Measurements from ENCODE around the gene PEX11B.
"Not testable (repeated sequence)": the region's sequence is repeated elsewhere in the genome, so short reads cannot be mapped to it uniquely, and the experiment has no call there.

Gene PEX11B

DNA sequence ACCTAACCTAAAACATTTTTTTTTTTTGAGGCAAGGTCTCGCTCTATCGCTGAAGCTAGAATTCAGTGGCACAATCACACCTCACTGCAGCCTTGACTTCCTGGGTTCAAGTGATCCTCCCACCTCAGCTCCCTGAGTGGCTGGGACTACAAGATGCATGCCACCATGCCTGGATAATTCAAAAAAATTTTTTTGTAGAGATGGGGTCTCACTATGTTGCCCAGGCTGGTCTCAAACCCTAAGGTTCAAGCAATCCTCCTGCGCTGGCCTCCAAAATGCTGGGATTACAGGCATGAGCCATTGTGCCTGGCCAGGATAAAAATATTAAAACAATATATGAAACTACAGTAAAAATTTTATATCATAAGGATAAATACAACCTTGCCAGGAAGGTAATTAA lies 34.4 kb upstream of the PEX11B start:
- DNase-seq (ENCODE audit: low read depth, low spot score), result no peak

DNA sequence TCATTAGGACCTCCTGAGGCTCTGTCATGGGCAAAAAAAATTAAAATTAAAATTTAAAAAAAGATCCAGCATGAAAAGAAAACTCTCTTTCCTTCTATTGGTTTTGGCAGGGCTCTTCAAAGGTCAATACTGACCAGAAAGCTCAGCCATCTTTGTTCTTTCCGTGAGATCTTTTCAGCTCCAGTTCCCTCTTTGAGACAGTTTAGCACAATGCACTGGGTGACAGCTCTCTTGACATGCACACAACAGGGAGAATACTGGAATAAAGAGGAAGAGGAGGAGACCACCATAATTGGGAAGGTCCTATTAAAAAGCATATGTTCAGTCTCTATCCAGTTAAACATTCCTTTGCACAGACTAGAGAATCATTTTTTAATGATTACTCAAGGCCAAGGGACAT lies 33.0 kb upstream of the PEX11B start:
- DNase-seq (ENCODE audit: low read depth, low spot score), result no peak

DNA sequence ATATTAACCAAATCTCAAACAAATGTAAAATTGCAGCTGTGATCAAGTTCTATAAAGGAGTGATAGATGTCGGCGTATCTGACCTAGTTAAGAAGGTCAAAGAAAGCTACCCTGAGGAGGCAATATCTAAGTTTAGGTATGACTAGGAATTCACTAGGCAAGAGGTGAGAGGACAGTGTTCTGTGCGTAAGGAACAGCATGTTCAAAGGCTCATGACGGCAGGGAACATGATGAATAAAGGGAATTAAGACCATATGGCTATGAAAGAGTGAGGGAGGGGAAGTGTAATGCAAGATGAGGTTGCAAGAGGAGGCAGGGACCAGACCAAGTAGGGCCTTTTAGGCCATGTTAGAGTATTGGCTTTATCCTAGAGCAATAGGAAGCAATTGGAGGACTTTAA lies 30.7 kb upstream of the PEX11B start:
- no peak for DNase-seq (ENCODE audit: low read depth, low spot score)

DNA sequence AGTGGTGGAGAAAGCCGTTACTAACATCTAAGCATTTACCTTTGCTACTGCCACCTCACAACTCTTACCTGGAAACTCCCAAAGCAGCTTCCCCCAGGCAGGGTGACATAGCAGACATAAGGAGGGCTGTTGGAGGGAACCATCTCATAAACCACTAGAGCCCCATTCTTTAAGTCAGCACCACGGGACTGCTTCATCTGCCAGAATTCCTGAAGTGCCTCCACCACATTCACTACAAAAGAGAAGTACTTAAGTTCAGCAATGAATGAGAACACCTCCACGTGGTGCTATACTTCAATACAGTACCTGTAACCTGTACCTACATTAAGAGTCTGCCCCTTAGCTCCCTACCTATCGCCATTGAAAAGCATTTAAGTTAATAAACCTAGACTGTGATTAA lies 29.0 kb upstream of the PEX11B start:
- DNase-seq (ENCODE audit: low read depth, low spot score), result no peak

DNA sequence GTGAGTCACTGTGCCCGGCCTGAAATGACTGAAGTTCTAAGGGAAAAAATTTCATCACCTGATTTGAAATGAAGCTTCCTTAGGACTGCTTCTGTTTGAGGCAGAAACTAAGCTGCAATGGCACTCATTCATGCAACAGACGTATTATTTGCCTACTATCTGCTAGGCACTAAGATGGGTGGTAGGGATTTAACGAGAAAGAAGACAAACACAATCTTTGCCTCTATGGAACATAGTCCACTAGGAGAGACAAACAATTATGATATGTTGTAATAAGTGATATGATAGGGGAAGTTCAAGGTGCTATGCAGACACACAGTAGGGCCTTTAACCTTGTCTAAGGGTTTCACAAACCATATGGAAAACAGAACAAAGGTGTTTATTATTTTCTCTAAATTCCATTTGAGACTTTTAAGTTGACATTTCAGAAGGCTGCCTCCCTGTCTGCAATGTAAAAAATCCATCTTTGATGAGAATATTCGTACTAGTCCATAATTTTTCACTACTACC lies 28.0 kb upstream of the PEX11B start:
- DNase-seq (ENCODE audit: low read depth, low spot score), result no peak

DNA sequence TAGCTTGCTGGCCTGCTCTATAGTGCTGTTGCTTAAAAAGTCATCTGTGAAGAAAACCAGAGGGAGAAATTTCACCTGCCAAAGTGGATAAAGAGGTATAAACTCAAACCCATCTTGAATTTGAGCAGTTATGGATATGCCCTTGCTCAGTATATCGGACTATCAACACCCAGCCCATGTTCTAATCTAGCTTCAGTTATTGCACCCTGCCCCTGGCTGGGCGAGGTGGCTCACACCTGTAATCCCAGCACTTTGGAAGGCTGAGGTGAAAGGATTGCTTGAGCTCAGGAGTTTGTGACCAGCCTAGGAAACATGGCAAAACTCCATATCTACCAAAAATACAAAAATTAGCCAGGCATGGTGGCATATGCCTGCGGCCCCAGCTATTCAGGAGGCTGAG lies 26.0 kb upstream of the PEX11B start:
- no peak for DNase-seq (ENCODE audit: low read depth, low spot score)

DNA sequence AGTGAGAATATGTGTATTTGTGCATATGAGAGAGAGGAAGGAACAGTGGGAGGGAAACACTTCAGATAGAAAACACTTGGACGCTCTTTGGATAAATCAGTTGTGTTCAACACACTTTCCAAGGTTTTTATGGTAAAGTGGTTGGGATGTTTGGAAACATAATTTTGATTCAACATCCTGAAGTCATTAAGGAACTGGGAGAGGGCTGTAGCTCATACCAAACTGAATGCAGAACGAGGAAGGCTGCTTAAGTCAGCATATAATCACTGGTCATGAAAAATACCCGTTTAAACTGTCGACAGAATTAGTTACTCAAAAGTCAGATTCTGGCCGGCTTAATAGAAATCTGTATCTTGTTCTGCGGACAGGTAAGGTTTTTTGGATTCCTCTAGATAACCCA lies 24.4 kb upstream of the PEX11B start:
- no peak for DNase-seq (ENCODE audit: low read depth, low spot score)

DNA sequence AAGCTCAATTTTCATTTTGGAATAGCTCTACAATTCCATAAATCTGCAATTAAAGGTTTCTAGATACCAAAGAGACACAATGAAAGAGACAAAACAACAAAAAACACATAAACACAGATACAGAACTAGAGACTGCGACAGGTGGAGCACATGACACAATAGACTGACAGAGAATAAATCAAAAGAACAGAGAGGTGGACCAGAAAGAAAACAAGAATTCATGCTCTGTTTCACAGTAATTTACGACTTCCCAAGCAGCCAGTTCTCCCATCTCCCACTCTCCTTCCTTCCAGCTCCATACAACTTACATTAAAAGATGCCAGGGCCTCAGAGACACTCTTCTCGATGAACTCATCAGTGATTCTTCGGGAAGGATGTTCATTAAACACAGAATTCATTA lies 23.9 kb upstream of the PEX11B start:
- no peak for DNase-seq (ENCODE audit: low read depth, low spot score)

DNA sequence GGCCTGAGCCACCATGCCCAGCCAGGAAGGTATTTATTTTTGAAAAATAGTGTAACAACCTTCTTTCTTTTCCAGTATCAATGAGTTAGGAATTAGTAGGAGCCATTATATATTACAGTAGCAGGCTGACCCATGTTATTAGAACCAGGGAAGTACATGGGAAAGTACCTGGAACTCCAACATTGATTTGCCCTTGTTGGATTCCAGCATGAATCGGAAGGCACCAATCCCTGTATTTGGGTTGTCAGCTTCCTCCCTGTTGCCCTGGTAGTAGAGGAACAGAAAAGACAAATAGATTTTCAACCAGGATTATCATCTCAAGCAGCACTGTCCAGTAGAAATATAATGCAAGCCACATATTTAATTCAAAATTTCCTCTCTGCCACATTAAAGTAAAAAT lies 18.9 kb upstream of the PEX11B start:
- no peak for DNase-seq (ENCODE audit: low read depth, low spot score)

DNA sequence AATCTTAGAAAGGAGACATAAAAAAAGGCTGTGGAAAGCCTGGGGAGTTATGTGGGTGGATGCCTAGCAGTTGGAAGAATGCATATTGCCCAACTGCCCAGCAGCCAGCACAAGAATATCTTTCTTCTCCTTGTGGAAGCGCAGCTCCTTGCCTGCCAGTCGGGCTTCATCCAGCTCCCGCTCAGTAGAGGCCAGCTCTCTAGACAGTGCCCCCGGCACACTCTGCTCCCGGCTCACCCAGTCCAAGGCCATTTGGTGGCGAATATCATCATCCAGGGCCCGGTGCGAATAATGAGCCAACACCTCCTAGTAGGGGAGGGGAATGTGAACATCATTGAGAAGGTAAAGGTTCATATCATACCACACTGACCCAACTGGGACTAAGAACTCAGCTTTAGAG lies 17.7 kb upstream of the PEX11B start:
- DNase-seq (ENCODE audit: low read depth, low spot score), result no peak

DNA sequence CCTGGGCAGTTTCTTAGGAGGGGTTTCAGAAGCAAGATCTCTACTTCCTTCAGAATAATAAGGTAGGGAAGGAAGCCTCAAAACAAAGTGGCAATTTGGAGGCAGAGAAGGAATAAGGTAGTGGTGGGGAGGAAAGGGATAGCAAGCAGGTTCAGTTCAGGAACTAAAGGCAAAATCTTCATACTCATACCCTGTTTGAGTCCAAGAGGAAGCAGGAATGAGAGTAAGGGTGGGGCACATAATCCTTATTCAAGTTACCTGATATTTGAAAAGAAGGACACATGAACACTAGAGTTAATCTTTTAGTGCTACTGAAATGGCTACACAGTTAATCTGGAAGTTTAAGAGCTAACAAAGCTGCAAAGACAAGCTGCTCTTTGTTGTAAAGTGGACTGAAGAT lies 17.2 kb upstream of the PEX11B start:
- DNase-seq (ENCODE audit: low read depth, low spot score), result no peak

DNA sequence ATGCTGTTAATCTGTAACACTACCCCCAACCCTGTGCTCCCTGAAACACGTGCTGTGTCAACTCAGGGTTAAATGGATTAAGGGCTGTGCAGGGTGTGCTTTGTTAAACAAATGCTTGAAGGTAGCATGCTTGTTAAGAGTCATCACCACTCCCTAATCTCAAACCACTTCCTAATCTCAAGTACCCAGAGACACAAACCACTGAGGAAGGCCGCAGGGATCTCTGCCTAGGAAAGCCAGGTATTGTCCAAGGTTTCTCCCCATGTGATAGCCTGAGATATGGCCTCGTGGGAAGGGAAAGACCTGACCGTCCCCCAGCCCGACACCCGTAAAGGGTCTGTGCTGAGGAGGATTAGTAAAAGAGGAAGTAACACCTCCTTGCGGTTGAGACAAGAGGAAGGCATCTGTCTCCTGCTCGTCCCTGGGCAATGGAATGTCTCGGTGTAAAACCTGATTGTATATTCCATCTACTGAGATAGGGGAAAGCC lies 14.0 kb upstream of the PEX11B start:
- not testable (repeated sequence) for DNase-seq (ENCODE audit: low read depth, low spot score)

DNA sequence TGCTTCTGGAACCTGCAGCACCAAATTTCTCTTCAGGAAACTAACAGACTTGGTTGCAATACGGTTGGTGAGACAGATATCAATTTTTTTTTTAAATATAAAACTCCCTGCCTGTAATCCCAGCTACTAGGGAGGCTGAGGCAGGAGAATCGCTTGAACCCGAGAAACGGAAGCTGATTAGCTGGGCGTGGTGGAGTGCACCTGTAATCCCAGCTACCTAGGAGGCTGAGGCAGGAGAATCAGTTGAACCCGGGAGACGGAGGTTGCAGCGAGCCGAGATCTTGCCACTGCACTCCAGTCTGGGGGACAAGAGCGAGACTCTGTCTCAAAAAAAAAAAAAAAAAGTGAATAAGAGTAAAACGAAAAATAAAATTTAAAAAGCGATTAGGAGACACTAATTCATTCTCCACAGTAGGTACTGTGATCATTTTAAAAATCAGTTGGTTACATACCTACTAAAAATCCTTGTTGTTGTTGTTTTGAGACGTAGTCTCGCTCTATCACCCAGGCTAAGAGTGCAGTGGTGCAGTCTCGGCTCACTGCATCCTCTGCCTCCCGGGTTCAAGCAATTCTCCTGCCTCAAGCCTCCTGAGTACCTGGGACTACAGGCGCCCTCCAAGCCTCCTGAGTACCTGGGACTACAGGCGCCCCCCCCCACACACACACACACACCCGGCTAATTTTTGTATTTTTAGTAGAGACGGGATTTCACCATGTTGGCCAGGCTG lies 9.6 kb upstream of the PEX11B start:
- DNase-seq (ENCODE audit: low read depth, low spot score), result no peak

DNA sequence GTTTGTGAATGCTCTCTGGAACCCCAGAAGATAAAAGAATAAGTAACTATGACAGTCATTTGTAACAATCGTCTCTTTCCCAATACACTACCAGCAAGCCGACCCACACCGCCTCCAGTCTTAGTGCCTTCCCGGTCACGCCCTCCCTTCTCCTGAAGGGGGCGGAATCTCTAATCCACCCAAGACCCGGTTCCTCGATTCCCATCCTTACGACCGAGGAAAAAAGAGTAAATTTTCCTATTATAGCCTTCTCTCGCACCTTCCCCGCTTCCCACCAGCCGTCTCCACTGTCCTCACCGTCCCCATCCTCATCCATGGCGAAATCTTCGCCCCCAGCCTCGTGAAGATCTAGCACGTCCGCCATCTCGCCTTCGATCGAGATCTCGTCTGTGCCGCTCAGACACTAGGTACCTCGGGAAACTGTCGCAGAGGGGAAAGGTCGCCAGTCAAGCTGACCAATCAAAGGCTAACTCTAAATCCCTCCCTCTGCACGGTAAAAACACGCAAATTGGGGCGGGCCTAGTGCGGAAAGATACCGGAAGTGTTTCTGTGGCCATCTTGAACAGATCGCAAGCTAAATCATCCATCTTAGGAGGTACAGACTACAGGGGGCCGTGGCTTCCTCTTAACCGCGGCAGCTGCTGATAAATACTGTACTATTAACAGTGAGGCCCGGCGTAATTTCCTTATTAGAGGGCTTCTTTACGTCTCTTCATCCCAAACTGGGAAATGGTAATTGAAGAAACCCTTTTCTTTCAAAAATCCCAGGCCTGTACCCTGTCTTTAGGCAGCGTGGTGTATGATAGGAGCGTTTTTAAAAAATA lies 8.8 kb upstream of the PEX11B start, which contains the start of gene RBM8A:
Gene RBM8A, minus strand, starts transcription at position 422 of the 824 bp plus-strand sequence. Its CDS starts 58 bp downstream, at position 364.
- DNase-seq (ENCODE audit: low read depth, low spot score), result peak; percentile 82

DNA sequence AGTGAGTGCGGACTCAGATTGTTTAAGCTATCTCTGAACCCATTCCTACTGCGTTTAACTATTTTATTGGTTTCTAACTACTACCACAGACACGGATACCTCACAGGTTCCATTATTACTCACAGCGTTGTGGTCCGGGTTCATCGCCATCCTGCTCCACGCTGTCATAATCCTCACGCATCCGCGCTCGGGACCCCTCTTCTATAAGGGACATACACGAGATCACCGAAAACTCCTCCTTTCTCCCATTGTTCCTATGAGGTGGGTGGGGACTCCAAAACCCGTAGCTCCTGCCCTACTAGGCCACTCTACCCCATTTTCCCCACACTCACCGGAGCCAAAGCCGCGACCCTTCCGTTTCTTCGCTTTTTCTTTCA lies 8.2 kb upstream of the PEX11B start:
- DNase-seq (ENCODE audit: low read depth, low spot score), result peak; percentile 14

DNA sequence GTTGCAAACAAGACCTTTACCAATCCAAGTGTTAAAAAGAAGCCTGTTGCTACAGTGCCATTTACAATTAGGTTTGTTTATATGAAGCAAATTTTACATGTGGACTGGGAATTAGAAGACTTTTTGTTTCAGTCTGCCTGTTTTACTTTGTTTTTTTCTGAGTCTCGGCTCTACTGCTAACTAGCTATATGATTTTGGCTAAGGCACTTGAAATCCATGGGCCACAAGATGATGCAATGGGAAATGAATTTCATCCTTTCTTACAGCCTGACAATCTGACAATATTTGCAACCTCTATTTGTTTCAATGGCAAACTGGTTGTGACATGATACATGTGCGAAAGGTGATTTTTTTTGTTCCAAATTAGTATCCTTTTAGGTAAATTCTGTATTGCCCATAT lies 3.7 kb upstream of the PEX11B start:
- DNase-seq (ENCODE audit: low read depth, low spot score), result no peak

DNA sequence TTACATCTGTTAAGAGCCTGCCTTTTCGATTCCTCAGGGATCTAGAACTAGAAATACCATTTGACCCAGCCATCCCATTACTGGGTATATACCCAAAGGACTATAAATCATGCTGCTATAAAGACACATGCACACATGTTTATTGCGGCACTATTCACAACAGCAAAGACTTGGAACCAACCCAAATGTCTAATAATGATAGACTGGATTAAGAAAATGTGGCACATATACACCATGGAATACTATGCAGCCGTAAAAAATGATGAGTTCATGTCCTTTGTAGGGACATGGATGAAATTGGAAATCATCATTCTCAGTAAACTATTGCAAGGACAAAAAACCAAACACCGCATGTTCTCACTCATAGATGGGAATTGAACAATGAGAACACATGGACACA lies 1.8 kb upstream of the PEX11B start:
- not testable (repeated sequence) for DNase-seq (ENCODE audit: low read depth, low spot score)

DNA sequence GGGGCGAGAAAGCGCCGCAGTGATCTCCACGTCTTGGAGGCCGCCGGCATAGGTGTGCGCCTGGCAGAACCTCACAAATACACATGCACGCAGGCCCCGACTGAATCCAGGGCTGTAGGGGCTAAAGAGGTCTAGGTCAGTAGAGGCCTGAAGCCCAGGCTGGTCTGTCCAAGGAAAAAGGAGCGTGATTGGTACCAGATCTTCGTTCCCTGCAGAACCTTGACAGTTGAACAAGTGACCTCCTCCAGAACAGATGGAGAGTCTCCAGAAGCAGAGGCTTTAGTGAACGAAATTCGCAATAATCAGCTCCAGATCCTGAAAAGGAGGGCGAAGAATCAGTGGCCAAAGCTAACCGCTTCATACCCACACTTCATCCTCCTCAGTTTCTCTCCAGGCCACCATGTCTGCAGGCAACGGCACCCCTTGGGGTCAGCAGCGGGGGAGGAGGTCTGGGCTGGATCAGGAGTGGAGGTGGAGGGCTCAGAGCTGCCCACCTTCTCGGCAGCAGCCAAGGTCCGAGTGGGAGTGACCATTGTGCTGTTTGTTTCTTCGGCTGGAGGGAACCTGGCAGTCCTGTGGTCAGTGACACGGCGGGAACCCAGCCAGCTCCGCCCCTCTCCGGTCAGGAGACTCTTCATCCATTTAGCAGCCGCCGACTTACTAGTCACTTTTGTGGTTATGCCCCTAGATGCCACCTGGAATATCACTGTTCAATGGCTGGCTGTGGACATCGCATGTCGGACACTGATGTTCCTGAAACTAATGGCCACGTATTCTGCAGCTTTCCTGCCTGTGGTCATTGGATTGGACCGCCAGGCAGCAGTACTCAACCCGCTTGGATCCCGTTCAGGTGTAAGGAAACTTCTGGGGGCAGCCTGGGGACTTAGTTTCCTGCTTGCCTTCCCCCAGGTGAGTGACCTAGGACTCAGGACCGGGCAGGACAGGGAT lies 749 bp upstream of the PEX11B start:
- no peak for DNase-seq (ENCODE audit: low read depth, low spot score)

DNA sequence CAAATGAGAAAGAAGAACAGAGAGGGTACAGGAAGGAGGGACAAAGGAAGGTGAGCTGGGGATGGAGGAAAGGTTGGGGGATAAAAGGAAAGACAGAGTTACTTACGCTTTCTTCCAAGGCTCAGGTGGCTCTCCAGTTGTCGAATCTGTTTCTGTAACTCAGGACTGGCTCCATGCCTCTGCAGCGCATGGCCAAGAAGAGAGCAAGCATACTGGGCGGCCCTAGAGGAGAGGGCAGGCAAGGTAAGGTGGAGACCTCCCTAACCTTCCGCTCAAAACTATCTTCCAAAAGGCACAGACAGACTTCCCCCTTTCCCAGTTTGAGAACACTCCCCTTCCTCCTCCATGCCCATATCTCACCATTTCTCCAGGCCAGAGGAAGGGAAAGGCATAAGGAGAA lies 922 bp downstream of the PEX11B start:
- no peak for DNase-seq (ENCODE audit: low read depth, low spot score)

DNA sequence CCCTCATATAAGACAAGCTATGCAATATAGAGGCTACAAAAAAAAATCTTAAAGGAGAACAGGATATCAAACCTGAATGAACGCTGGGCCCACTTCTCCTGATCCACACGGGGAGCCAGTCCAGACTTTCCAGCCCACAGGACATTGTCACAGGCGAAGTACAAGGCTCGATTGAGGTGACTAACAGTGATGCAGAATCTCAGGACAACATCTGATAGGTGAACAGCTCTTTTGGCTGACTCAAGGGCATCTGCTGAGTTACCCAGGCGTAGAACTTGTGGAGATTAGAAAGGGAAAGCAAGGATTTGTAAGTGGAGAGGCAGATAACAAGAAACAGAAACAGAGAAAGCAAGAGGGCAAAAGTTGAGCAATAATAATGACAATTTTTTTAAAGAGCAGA lies 1.8 kb downstream of the PEX11B start:
- no peak for DNase-seq (ENCODE audit: low read depth, low spot score)

DNA sequence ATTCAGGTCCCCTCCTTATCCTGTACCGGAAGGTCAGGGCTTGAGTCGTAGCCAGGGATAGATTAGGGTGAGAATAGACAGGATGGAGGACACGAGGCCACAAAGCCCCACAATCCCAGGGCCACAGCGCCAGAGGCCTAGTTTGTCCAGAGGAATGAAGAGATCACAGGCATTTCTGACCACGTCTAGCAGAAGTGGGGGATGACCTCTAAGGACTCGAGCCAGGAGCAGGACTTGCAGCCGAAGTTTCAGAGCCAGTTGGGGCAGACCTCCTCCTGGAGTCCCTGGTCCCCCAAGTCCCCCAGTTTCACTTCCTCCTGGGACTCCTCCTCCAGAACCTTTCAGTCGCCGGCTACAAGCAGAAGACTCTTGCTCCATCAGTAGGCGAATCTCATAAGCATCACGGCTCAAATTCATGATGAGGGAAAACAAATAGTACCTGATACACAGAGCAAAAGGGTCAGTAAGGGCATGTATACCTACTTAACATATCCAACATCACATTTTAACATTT lies 6.3 kb downstream of the PEX11B start:
- no peak for DNase-seq (ENCODE audit: low read depth, low spot score)
